Skeletal muscle satellite cell (primary cell): ENCODE results near the gene PDE6G.

Experiments used
- H3K27me3 ChIP-seq: 2 replicates; pipeline ENCODE4 v1.7.0; 2013; ENCODE audit warnings: low read length; ENCODE audit not compliant: control insufficient read depth, insufficient read depth
- H3K36me3 ChIP-seq: 2 replicates; pipeline ENCODE4 v1.7.0; 2013; ENCODE audit warnings: mild to moderate bottlenecking, control low read depth, low read length; ENCODE audit not compliant: insufficient read depth
- H3K4me1 ChIP-seq: 2 replicates; pipeline ENCODE4 v1.7.0; 2013; ENCODE audit warnings: low read length; ENCODE audit not compliant: control insufficient read depth, insufficient read depth
- H3K4me2 ChIP-seq: 2 replicates; pipeline ENCODE4 v1.7.0; 2013; ENCODE audit warnings: mild to moderate bottlenecking, low read length
- H3K4me3 ChIP-seq: 2 replicates; pipeline ENCODE4 v1.7.0; 2013; ENCODE audit warnings: low read length
- H3K9ac ChIP-seq: 2 replicates; pipeline ENCODE4 v1.7.0; 2013; ENCODE audit warnings: mild to moderate bottlenecking, low read depth, low read length, moderate library complexity
- H3K9me3 ChIP-seq: replicated peaks from 2 replicates; pipeline ENCODE4 v1.7.0; 2013; ENCODE audit warnings: mild to moderate bottlenecking, control low read depth, low read length

The PDE6G gene

DNA sequence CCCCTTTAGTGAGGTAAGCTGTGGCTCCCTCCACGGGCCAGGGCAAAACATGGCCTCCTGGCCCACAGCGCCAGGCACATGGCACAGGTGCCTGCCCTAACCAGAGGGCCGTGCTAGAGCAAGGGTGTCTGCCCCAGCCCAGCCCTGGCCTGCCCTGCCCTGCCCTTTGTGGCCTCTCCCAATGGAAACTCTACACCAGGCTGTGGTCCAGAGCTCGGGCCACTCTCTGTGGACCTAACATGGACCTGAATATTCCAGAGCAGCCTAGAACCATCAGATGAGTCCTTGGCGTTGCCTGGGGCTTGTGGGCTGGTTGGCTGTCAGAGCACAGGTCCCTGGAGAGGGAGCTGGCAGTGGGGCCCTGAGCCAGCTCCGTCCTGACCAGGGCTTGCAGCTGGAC, 38.9 kb upstream of the PDE6G start:
- no peaks in the 10 kb centered on the region for H3K27me3 ChIP-seq
- no peaks in the 10 kb centered on the region for H3K4me1 ChIP-seq
- H3K9ac ChIP-seq, result no peak overlapping the region
- H3K4me3 ChIP-seq, result no peak overlapping the region
- H3K4me2 ChIP-seq, result no peak overlapping the region
- H3K9me3 ChIP-seq, result no peaks in the 10 kb centered on the region
- H3K36me3 ChIP-seq, result peaks cover 86% of the 10 kb centered on the region

DNA sequence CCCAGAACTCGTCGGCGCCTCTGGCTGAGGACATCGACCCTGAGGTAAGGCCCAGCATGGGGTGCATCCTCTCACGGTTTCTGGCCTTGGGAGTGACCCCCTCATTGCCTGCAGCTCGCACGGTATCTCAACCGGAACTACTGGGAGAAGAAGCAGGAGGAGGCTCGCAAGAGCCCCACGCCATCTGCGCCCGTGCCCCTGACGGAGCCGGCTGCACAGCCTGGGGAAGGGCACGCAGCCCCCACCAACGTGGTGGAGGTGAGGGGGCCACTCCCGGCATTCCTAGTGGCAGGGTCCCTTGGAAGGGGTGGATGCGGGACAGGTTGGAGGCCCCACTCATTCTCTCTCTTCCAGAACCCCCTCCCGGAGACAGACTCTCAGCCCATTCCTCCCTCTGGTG, 38.5 kb upstream of the PDE6G start:
- H3K36me3 ChIP-seq, result peaks cover 90% of the 10 kb centered on the region
- H3K4me3 ChIP-seq, result no peak overlapping the region
- H3K4me2 ChIP-seq, result no peak overlapping the region
- no peaks in the 10 kb centered on the region for H3K4me1 ChIP-seq
- H3K9ac ChIP-seq, result no peak overlapping the region
- no peaks in the 10 kb centered on the region for H3K27me3 ChIP-seq
- no peaks in the 10 kb centered on the region for H3K9me3 ChIP-seq

DNA sequence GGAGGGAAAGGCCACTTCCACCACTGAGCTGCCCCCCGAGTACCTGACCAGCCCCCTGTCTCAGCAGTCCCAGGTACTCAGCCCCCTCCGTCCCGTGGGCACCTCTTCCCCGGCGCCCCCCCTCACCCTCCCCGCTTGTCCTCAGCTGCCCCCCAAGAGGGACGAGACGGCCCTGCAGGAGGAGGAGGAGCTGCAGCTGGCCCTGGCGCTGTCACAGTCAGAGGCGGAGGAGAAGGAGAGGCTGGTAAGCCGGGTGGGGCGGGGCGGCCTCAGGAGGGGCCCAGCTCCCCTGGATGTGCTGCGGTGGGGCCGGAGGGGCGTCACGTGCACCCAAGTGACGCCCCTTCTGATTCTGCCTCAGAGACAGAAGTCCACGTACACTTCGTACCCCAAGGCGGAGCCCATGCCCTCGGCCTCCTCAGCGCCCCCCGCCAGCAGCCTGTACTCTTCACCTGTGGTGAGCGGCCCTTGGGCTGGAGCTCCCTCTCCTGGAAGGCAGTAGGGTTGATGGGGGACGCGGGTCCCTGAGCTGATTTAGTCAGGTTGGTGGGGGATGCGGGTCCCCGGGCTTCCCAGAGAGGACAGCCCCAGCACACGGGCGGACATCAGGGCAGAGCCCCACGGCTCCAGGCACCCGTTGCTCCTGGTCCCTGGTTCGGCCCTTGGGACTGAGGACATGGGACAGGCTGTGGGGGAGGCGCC, 37.3 kb upstream of the PDE6G start:
- Histone ChIP-seq H3K9ac (no peak overlapping the region), H3K4me1 (no peaks in the 10 kb centered on the region), H3K4me3 (no peak overlapping the region), H3K36me3 (peaks cover 94% of the 10 kb centered on the region), H3K9me3 (no peaks in the 10 kb centered on the region), H3K4me2 (no peak overlapping the region), H3K27me3 (no peaks in the 10 kb centered on the region)

DNA sequence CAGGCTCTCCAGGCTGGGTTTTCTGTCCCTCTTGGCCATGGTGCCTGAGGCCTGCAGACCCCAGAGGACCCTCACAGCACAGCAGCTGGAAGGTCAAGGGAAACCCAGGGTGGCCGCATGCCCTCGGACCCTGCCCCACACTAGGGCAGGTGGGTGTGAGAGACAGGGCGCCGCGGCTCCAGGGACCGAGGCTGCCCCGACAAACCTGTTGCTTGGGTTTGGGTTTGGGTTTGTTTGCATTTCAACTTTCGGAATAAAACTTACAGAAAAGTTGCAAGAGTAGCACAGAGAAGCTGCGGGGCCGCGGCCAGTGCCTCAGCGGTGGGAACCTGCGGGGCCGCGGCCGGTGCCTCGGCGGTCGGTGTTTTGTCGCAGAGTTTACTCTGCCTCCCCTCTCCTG, 35.3 kb upstream of the PDE6G start:
- Histone ChIP-seq H3K4me1 (no peaks in the 10 kb centered on the region), H3K27me3 (no peaks in the 10 kb centered on the region), H3K4me3 (no peak overlapping the region), H3K4me2 (no peak overlapping the region), H3K9me3 (no peaks in the 10 kb centered on the region), H3K9ac (no peak overlapping the region), H3K36me3 (peaks cover 97% of the 10 kb centered on the region)

DNA sequence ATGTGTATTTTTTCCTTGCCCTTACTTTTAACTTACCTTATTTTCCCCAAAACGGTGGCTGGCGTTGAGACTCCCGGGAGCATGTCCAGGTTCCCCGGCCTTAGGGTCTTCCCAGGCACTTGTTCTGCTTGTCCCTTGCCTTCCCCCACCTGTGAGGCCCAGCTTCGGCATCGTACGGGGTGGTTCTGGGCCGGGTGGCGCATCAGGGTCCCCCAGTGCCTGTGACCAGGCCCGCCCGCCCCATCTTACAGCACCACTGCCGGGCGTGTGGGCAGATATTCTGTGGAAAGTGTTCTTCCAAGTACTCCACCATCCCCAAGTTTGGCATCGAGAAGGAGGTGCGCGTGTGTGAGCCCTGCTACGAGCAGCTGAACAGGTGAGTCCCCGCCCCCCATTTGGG, 34.9 kb upstream of the PDE6G start:
- H3K4me1 ChIP-seq, result no peaks in the 10 kb centered on the region
- no peak overlapping the region for H3K9ac ChIP-seq

DNA sequence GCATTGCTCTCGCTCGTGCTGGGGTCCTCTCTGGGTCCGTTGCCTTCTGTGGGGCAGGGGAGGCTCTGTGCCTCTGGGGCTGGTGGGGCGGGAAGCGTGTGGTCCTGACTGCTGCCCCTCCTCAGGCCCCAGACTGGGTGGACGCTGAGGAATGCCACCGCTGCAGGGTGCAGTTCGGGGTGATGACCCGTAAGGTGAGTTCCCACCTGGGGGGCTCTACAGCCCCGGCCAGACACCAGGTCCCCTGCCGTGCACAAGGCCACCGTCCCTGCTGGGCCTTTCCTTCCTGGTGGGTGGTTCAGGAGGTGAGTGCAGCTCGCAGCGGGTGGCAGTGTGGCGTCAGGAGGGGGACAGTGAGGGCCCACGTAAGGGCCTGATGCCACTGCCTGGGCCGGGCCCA, 34.2 kb upstream of the PDE6G start:
- H3K36me3 ChIP-seq, result peaks cover 97% of the 10 kb centered on the region
- no peaks in the 10 kb centered on the region for H3K27me3 ChIP-seq
- no peak overlapping the region for H3K9ac ChIP-seq
- no peaks in the 10 kb centered on the region for H3K9me3 ChIP-seq
- H3K4me1 ChIP-seq, result peaks cover 5% of the 10 kb centered on the region
- no peak overlapping the region for H3K4me3 ChIP-seq
- no peak overlapping the region for H3K4me2 ChIP-seq

More for the DNA sequence above, 34.9 kb upstream of the PDE6G start:
- no peaks in the 10 kb centered on the region for H3K27me3 ChIP-seq
- H3K4me2 ChIP-seq, result no peak overlapping the region
- no peak overlapping the region for H3K4me3 ChIP-seq
- peaks cover 97% of the 10 kb centered on the region for H3K36me3 ChIP-seq
- H3K9me3 ChIP-seq, result no peaks in the 10 kb centered on the region

DNA sequence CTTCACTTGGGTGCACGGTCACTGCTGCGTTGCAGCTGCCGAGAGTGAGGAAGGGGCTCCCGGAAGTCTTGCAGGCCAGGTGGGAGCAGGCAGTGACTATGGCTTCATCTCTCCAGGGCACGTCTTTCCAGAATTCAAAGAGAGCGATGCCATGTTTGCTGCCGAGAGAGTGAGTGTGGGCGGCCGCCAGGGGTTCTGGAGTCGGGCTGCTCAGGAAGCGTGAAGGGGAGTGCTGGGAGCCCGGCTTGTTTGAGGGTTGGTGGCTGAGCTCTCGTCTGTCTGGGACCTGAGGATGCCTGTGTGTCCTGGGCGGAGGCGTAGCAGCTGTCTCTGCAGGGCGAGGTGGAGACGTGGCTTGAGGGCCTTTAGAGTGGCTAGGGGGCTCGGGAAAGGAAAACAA, 33.7 kb upstream of the PDE6G start:
- Histone ChIP-seq H3K9me3 (no peaks in the 10 kb centered on the region), H3K36me3 (peaks cover 96% of the 10 kb centered on the region)

DNA sequence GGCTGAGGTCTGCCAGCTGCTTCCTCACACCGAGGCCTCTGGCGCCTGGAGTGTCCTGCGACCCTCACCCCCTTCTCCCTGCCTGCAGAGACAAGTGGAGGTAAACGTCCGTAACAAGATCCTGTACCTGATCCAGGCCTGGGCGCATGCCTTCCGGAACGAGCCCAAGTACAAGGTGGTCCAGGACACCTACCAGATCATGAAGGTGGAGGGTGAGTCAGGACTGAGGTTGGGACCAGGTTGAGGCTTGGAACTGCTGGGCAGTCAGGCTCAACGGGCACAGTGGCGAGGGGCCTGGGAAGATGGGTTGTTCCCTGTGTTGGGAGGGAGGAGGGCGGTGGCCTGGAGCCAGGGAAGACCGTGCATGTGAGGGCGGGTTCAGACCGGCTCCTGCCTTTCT, 32.3 kb upstream of the PDE6G start:
- peaks cover 81% of the 10 kb centered on the region for H3K36me3 ChIP-seq
- no peaks in the 10 kb centered on the region for H3K9me3 ChIP-seq
- H3K27me3 ChIP-seq, result no peaks in the 10 kb centered on the region
- no peak overlapping the region for H3K4me3 ChIP-seq
- H3K4me1 ChIP-seq, result peaks cover 16% of the 10 kb centered on the region
- no peak overlapping the region for H3K9ac ChIP-seq
- no peak overlapping the region for H3K4me2 ChIP-seq

More for the DNA sequence above, 33.7 kb upstream of the PDE6G start:
- no peaks in the 10 kb centered on the region for H3K27me3 ChIP-seq
- peaks cover 9% of the 10 kb centered on the region for H3K4me1 ChIP-seq
- H3K9ac ChIP-seq, result no peak overlapping the region
- H3K4me2 ChIP-seq, result no peak overlapping the region
- H3K4me3 ChIP-seq, result no peak overlapping the region

DNA sequence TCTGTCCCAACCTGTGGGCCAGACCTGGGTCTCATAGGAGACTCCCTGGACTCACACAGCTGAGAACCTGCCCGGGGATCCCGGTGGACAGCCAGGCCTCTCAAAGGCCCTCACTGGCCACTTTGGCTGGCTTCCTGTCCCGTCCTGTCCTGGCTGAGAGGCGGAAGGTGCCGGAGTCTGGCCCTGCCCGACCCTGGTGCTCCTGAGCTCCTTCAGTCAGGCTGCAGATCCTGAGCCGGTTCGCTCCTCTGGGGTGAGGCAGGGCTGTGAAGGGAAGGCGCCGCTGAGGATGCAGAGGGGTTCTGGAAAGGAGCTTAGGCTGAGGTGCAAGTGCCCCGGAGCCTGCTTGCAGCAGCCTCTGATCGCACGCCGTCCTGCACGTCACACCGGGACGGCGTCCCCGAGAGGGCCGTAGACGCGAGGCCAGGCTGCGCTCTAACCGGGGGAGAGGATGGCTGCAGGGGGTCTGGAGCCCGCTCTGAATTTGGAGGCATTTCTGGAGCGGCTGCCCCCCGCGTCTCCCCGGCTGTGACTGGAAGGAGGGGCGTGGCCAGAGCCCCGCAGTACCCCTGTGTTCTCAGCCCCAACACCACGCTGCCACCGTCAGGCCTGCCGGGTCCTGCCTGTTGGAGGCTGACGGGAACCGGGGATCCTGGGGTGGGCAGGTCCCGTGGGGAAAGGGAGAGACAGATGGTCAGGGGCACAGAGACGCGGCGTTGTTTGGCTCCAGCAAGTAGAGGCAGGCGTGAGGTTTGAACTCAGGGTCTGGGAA, 31.6 kb upstream of the PDE6G start:
- Histone ChIP-seq H3K4me2 (no peak overlapping the region), H3K9ac (no peak overlapping the region), H3K36me3 (peaks cover 77% of the 10 kb centered on the region), H3K4me3 (no peak overlapping the region), H3K9me3 (no peaks in the 10 kb centered on the region), H3K27me3 (no peaks in the 10 kb centered on the region), H3K4me1 (peaks cover 16% of the 10 kb centered on the region)

DNA sequence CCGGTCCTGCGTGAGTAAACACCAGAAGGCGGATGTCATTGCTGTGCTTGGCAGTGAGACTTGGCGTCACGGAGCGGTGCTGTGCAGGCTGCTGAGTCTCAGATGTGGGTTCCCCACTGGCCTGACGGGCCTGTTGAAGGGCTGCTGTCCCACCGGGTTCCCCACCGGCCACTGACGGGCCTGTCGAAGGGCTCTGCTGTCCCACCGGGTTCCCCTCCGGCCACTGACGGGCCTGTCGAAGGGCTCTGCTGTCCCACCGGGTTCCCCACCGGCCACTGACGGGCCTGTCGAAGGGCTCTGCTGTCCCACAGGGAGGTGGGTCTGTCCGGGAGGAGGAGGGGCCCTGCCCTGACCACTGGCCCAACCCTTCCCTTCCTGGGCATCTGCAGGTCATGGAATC, 30.3 kb upstream of the PDE6G start:
- Histone ChIP-seq H3K27me3 (no peaks in the 10 kb centered on the region), H3K4me1 (peaks cover 28% of the 10 kb centered on the region), H3K9me3 (no peaks in the 10 kb centered on the region), H3K9ac (no peak overlapping the region), H3K4me2 (no peak overlapping the region), H3K4me3 (no peak overlapping the region), H3K36me3 (peaks cover 66% of the 10 kb centered on the region)

DNA sequence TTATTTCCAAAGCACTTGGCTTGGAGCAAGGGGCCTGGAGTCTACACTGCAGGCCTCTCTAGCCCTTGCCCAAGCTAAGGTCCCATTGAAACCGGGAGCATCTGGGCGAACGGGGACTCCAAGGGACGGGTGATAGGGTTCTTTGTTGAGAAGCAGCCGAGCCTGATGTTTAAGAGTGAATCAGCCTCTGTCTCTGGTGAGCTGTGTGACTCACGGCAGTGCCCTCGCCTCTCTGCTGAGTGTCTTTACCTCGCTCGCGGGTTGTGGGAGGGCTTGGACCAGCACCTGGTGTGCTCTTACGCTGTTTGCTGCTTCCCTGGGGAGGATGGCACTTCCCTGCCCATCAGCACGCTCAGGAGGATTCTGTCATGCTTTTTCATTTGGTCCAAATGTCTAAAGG, 28.8 kb upstream of the PDE6G start:
- H3K27me3 ChIP-seq, result no peaks in the 10 kb centered on the region
- peak overlapping the region; percentile 98 for H3K9ac ChIP-seq
- H3K4me1 ChIP-seq, result peaks cover 32% of the 10 kb centered on the region
- peak overlapping the region; percentile 77 for H3K4me3 ChIP-seq
- peak overlapping the region; percentile 95 for H3K4me2 ChIP-seq
- peaks cover 61% of the 10 kb centered on the region for H3K36me3 ChIP-seq
- H3K9me3 ChIP-seq, result no peaks in the 10 kb centered on the region

DNA sequence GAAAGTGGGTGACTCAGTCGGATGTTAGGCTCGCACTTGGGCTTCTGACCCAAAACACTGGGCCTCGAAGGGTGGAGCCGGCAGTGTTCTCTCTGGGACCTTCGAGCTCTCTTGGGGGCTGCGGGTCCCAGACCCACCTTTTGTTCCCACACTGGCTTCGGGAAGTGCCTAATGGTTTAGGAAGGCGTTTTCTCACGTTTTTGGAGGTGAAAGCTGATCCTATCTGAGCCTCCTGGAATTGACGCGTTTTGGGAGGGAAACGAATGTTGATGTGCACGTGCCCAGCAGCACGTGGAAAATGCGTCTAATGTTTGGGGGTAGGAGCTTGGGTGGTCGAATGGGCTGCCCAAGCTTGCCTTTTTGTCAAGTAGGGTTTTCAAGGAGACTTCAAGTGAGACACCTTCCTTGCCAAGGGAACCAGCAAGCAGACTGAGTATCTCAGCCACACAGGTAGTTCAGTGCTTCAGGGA, 28.1 kb upstream of the PDE6G start:
- Histone ChIP-seq H3K36me3 (peaks cover 59% of the 10 kb centered on the region), H3K9ac (peak overlapping the region; percentile 98)

More for the DNA sequence above, 28.1 kb upstream of the PDE6G start:
- peaks cover 32% of the 10 kb centered on the region for H3K4me1 ChIP-seq
- H3K9me3 ChIP-seq, result no peaks in the 10 kb centered on the region
- H3K27me3 ChIP-seq, result no peaks in the 10 kb centered on the region
- peak overlapping the region; percentile 95 for H3K4me2 ChIP-seq
- peak overlapping the region; percentile 77 for H3K4me3 ChIP-seq
